OCI-LY1 (cell line): ENCODE results near the gene BTRC.

Experiments
- H2AFZ ChIP-seq: fragments of 200-600 bp; sonication (generic), shearing (Covaris generic); 2 replicates; pipeline ENCODE4 v1.6.0; 2014; ENCODE audit warnings: antibody characterized with exemption, mild to moderate bottlenecking, low read length
- H3F3A ChIP-seq: fragments of 200-600 bp; sonication (generic), shearing (Covaris generic); 2 replicates; pipeline ENCODE4 v1.6.0; 2014; ENCODE audit warnings: mild to moderate bottlenecking, antibody characterized with exemption, low read length, moderate library complexity; ENCODE audit not compliant: insufficient read depth
- H3K27ac ChIP-seq: fragments of 200-600 bp; sonication (generic); 2 replicates; pipeline ENCODE4 v1.5.1; 2014; ENCODE audit warnings: low read length, mixed run types, mild to moderate bottlenecking, low read depth; ENCODE audit not compliant: poor library complexity, severe bottlenecking
- H3K27me3 ChIP-seq: fragments of 200-600 bp; sonication (generic); 2 replicates; pipeline ENCODE4 v1.6.0; 2014; ENCODE audit warnings: antibody characterized with exemption, mild to moderate bottlenecking, low read length, moderate library complexity; ENCODE audit not compliant: insufficient read depth
- H3K36me3 ChIP-seq: fragments of 200-600 bp; sonication (generic); 2 replicates; pipeline ENCODE4 v1.6.1; 2014; ENCODE audit warnings: mild to moderate bottlenecking, antibody characterized with exemption, low read length, moderate library complexity, mixed read lengths; ENCODE audit not compliant: insufficient read depth
- H3K4me1 ChIP-seq: fragments of 200-600 bp; sonication (generic); 2 replicates; pipeline ENCODE4 v1.5.1; 2014; ENCODE audit warnings: mild to moderate bottlenecking, low read length, moderate library complexity; ENCODE audit not compliant: insufficient read depth, severe bottlenecking
- H3K4me2 ChIP-seq: fragments of 200-600 bp; sonication (generic), shearing (Covaris generic); 2 replicates; pipeline ENCODE4 v1.6.1; 2014; ENCODE audit warnings: low read length
- H3K4me3 ChIP-seq: fragments of 200-600 bp; sonication (generic); 2 replicates; pipeline ENCODE4 v1.5.1; 2014; ENCODE audit warnings: low read length, low read depth, mild to moderate bottlenecking, mixed read lengths; ENCODE audit not compliant: poor library complexity, severe bottlenecking
- H3K79me2 ChIP-seq: fragments of 200-600 bp; shearing (Covaris generic); 2 replicates; pipeline ENCODE4 v1.6.1; 2016; ENCODE audit warnings: mixed run types, low read length, mixed read lengths; ENCODE audit not compliant: insufficient read depth
- H3K9ac ChIP-seq: fragments of 200-600 bp; sonication (generic), shearing (Covaris generic); 2 replicates; pipeline ENCODE4 v1.6.1; 2014; ENCODE audit warnings: mild to moderate bottlenecking, low read length, mixed read lengths
- H3K9me2 ChIP-seq: fragments of 200-600 bp; sonication (generic), shearing (Covaris generic); 2 replicates; pipeline ENCODE4 v1.6.1; 2014; ENCODE audit warnings: low read depth, mild to moderate bottlenecking, low read length, mixed read lengths
- H3K9me3 ChIP-seq: fragments of 200-600 bp; shearing (Covaris generic); 2 replicates; pipeline ENCODE4 v1.6.1; 2014; ENCODE audit warnings: low read length, mixed read lengths
- H4K20me1 ChIP-seq: fragments of 200-600 bp; sonication (generic), shearing (Covaris generic); 2 replicates; pipeline ENCODE4 v1.6.0; 2016; ENCODE audit warnings: mild to moderate bottlenecking, low read length; ENCODE audit not compliant: insufficient read depth
- EZH2 ChIP-seq: fragments of 200-600 bp; sonication (generic), shearing (Covaris generic); IDR thresholded peaks from 2 replicates; pipeline ENCODE4 v1.8.0; 2017; ENCODE audit warnings: borderline replicate concordance, mixed run types, mild to moderate bottlenecking, antibody characterized with exemption, low read length, moderate library complexity, mixed read lengths
- TF ChIP-seq, protein P1 (sequence below): fragments of 200-600 bp; sonication (generic), shearing (Covaris generic); IDR thresholded peaks from 2 replicates; pipeline ENCODE4 v1.5.1; 2017; ENCODE audit warnings: mild to moderate bottlenecking, antibody characterized with exemption, low read length, moderate library complexity, mixed read lengths

BTRC gene

DNA sequence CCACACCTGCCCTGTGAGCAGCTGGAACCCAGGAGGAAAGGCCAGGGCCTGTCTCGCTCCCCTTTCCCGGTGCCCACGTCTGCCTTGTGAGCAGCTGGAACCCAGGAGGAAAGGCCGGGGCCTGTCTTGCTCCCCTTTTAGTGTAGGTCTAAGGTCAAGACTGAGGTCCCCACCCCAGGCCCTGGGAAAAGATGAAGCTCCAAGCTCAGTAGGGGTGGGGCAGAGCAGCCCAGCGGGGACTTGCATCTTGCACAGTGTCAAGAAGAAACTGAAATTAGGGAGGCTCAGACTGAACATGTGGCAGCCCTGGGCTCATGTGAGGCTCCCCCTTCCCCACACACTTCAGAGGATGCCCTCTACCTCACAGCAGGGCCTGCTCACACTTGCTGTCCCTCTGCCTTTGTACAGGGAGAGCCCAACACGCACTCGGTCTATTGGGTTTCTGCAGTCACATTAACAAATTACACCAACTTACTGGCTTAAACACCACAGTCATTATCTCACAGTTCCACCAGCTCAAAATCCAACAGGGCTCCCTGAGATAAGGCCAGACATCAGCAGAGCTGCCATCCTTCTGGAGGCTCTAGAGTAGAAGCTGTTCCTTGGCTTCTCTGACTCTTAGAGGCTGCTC, 221.7 kb downstream of the BTRC start:
- Histone ChIP-seq H3F3A (no peaks in the 10 kb centered on the region), H3K4me3 (no peak overlapping the region), H3K36me3 (no peaks in the 10 kb centered on the region), H3K9me3 (no peaks in the 10 kb centered on the region), H4K20me1 (no peaks in the 10 kb centered on the region), H3K27ac (no peak overlapping the region), H2AFZ (no peak overlapping the region), H3K9me2 (no peaks in the 10 kb centered on the region), H3K4me1 (no peaks in the 10 kb centered on the region), H3K9ac (no peak overlapping the region), H3K79me2 (no peaks in the 10 kb centered on the region), H3K27me3 (no peaks in the 10 kb centered on the region), H3K4me2 (no peak overlapping the region)
- no peak for TF ChIP-seq EZH2
- TF ChIP-seq, protein P1, sequence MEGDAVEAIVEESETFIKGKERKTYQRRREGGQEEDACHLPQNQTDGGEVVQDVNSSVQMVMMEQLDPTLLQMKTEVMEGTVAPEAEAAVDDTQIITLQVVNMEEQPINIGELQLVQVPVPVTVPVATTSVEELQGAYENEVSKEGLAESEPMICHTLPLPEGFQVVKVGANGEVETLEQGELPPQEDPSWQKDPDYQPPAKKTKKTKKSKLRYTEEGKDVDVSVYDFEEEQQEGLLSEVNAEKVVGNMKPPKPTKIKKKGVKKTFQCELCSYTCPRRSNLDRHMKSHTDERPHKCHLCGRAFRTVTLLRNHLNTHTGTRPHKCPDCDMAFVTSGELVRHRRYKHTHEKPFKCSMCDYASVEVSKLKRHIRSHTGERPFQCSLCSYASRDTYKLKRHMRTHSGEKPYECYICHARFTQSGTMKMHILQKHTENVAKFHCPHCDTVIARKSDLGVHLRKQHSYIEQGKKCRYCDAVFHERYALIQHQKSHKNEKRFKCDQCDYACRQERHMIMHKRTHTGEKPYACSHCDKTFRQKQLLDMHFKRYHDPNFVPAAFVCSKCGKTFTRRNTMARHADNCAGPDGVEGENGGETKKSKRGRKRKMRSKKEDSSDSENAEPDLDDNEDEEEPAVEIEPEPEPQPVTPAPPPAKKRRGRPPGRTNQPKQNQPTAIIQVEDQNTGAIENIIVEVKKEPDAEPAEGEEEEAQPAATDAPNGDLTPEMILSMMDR, result no peak

DNA sequence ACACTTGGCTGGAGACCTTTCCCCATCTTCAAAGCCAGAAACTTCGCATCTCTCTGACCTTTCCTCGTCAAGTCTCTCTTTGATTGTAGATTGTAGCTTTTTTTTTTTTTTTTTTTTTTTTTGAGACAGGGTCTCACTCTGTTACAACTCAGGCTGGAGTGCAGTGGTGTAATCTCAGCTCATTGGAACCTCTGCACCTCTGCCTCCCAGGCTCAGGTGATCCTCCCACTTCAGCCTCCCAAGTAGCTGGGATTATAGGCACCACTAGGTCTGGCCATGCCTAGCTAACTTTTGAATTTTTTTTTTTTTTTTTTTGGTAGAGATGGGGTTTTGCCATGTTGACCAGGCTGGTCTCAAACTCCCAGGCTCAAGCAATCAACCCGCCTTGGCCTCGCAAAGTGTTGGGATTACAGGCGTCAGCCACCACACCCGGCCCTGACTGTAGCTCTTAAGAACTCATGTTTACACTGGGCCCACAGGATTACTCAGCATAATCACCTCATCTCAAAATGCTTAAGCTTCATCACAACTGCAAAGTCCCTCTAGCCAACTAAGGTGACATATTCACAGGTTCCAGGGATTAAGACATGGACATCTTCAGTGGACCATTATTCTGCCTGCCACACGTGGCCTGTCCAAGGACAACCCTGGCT, 222.4 kb downstream of the BTRC start:
- Histone ChIP-seq H3K9ac (no peak overlapping the region), H3K79me2 (no peaks in the 10 kb centered on the region), H3K27me3 (no peaks in the 10 kb centered on the region), H4K20me1 (no peaks in the 10 kb centered on the region), H3K4me2 (no peak overlapping the region), H3K4me3 (no peak overlapping the region), H3K9me3 (no peaks in the 10 kb centered on the region), H3F3A (no peaks in the 10 kb centered on the region), H2AFZ (no peak overlapping the region), H3K27ac (no peak overlapping the region), H3K36me3 (no peaks in the 10 kb centered on the region), H3K4me1 (no peaks in the 10 kb centered on the region), H3K9me2 (no peaks in the 10 kb centered on the region)
- TF ChIP-seq EZH2, result no peak

DNA sequence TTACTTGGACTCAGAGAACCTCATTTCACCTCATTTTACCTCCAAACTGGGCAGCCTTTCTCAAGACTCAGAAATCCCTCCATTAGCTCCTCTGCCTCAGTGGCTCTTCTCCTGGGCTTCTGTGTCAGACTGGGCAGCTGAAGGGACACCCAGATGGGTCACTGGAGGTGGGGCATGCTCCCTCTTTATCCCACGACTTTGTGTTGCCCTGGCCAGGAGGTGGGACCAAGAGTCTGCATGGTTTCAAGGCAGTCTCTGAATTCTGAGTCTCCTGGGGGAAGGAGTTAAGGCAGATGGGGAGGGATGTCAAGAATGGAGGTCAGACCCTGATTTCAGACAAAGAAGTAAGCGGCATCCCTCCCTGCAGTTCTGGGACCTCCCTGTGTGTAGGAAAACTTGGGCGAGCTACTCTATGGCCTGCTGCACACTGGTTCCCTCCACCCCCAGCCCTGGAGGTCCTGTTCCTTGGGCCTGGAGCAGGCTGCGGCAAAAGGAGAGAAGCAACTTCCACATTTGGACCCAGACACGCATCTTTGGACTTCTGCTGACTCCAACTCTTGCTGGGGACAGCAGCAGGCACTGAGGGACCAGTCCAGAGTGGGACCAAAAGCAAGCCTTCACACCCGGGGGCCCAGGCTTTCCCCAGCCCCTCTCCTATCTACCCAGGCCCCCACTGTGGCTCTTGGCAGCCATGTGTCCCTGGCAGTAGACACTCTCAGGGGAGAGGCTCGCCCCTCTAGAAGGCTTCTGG, 223.3 kb downstream of the BTRC start:
- no peaks in the 10 kb centered on the region for H3K4me1 ChIP-seq
- H3K9me3 ChIP-seq, result no peaks in the 10 kb centered on the region
- no peaks in the 10 kb centered on the region for H3K9me2 ChIP-seq
- H3K27me3 ChIP-seq, result no peaks in the 10 kb centered on the region
- TF ChIP-seq, protein P1, result no peak
- no peak for TF ChIP-seq EZH2
- H3K4me3 ChIP-seq, result no peak overlapping the region
- H4K20me1 ChIP-seq, result no peaks in the 10 kb centered on the region
- H3K27ac ChIP-seq, result no peak overlapping the region
- no peak overlapping the region for H2AFZ ChIP-seq
- no peak overlapping the region for H3K4me2 ChIP-seq
- H3K36me3 ChIP-seq, result no peaks in the 10 kb centered on the region
- no peaks in the 10 kb centered on the region for H3K79me2 ChIP-seq
- H3K9ac ChIP-seq, result no peak overlapping the region
- no peaks in the 10 kb centered on the region for H3F3A ChIP-seq
